Endothelial cell of coronary artery (primary cell): Measurements from ENCODE around the gene BECN2. TPM values are rescaled to one million over a fixed set of nuclear protein-coding genes. Genes with fewer than 3 reads are reported as not detected.

Source experiments
- total RNA-seq: library from RNA; depleted of rRNA; stranded (reverse); fragments of >200 nt; gene quantifications from 2 replicates; pipeline ENCODE4 v1.2.3, GENCODE V29; 2014

BECN2 gene
- not detected in 2 replicates for total RNA-seq

GRCh38 chr1:241957692-241958494 lies at the start of gene BECN2:
TSS of gene BECN2 (plus strand) at chr1:241957767. CDS start at chr1:241957767, 0 bp downstream.

GRCh38 chr1:241999026-241999425 lies 41.5 kb downstream of the BECN2 start, which contains the start of gene MAP1LC3C:
TSS of gene MAP1LC3C (minus strand) at chr1:241999098. CDS start at chr1:241999008, 90 bp downstream.

Other genes starting within 250 kb of the BECN2 start
- gene EXO1, start 109.6 kb upstream of the BECN2 start, total RNA-seq, result 4.8 and 10.6 TPM in 2 replicates
- not detected in 2 replicates for gene MAP1LC3C, start 41.3 kb downstream of the BECN2 start, total RNA-seq